Loucy (cell line): ENCODE measurements around the gene RNF215.

ENCODE experiments used
- EZH2phosphoT487 ChIP-seq: fragments of 200-600 bp; IDR thresholded peaks from 2 replicates; pipeline ENCODE4 v1.6.1; 2018; ENCODE audit warnings: antibody characterized with exemption, mild to moderate bottlenecking, moderate library complexity, borderline replicate concordance
- TF ChIP-seq, protein P1 (sequence below): fragments of 200-600 bp; sonication (generic); conservative IDR thresholded peaks from 2 replicates; pipeline ENCODE4 v1.5.1; 2014; ENCODE audit warnings: mild to moderate bottlenecking, antibody characterized with exemption, low read length

DNA sequence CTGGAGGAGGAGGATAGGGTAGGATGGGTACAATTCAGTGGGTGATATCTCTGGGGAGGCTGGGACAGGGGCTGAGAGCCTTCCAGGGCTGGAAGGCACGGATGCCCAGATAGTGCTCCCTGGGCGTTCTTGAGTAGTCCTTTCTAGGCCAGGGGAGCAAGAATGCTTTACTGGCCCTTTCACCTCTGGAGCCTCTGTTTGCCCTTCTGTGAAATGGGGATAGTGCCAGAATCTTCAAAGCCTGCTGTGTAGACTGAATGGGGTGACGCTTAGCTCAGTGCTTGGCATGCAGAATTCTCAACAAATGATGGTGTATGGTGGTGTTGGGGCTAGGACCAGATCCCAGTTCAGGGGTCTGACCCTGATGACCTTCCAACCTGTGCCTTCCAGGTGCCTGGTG is 46.0 kb upstream of the RNF215 start:
- TF ChIP-seq, protein P1, sequence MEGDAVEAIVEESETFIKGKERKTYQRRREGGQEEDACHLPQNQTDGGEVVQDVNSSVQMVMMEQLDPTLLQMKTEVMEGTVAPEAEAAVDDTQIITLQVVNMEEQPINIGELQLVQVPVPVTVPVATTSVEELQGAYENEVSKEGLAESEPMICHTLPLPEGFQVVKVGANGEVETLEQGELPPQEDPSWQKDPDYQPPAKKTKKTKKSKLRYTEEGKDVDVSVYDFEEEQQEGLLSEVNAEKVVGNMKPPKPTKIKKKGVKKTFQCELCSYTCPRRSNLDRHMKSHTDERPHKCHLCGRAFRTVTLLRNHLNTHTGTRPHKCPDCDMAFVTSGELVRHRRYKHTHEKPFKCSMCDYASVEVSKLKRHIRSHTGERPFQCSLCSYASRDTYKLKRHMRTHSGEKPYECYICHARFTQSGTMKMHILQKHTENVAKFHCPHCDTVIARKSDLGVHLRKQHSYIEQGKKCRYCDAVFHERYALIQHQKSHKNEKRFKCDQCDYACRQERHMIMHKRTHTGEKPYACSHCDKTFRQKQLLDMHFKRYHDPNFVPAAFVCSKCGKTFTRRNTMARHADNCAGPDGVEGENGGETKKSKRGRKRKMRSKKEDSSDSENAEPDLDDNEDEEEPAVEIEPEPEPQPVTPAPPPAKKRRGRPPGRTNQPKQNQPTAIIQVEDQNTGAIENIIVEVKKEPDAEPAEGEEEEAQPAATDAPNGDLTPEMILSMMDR = no peak
- no peak for TF ChIP-seq EZH2phosphoT487
